HG02938 (cell line): ENCODE results near the gene SPATA31A5.
"Not testable (repeated sequence)": the region's sequence is repeated elsewhere in the genome, so short reads cannot be mapped to it uniquely, and the experiment has no call there.

Experiments
- ATAC-seq: cut with Tn5 transposase; IDR thresholded peaks from one replicate; pipeline ENCODE4 v1.9.1; 2021; ENCODE audit warnings: mild to moderate bottlenecking, moderate library complexity; ENCODE audit not compliant: unreplicated experiment

Gene SPATA31A5

DNA sequence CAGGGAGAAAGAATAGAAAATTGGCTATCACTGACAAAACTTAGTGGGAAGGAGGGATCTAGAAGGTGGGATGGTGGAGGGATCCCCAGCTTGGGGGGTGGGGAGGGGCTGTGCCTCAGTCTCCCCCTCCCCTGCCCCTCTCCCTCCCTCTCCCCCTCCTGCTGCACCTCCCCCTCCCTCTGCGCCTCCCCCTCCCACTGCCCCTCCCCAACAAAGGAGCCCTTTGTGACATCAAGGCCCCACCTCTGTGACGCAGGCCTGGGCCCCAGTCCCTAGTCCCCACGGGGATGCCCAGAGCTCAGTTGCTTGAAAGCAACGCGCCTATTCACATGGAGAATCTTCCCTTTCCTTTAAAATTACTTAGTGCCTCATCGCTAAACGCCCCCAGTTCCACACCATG is at the start of gene SPATA31A5:
SPATA31A5 (plus strand) TSS at position 301 of the 400 bp plus-strand sequence; CDS start at position 330, 29 bp downstream.
- not testable (repeated sequence) for ATAC-seq

GRCh38 chr9:60962990-60963350 is 48.8 kb downstream of the SPATA31A5 start:
- ATAC-seq, result not testable (repeated sequence)

GRCh38 chr9:60966382-60966781 is 52.2 kb downstream of the SPATA31A5 start:
- not testable (repeated sequence) for ATAC-seq
